ENCODE results near the gene MMP20. TPM values are rescaled to one million over a fixed set of nuclear protein-coding genes. Genes with fewer than 3 reads are reported as not detected.

Gene MMP20
- total RNA-seq, 1 experiment from 2014 or later, result not detected

DNA sequence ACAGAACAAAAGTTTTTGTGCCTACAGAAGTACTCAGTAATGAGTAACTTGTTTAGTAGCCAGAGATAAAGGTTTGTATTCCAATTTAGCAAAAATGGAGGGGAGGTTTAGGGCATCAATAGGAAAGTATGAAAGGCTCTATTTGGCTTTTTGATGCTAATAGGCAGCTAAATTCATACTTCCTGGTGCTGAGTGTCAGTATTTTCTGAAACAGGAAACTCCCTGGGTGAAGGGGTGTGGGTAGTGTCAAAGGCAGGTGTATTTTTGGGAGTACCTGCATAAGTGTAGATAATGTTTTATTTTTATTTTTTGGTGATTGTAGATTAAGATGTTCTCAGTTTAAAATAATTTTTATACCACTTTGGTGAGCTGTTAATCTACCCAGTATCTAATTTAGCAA lies 65.3 kb downstream of the MMP20 start:
- Mint-ChIP-seq H3K36me3 (0 out of 2 replicates have a peak, but pooled peaks cover under 1% of the 10 kb centered on the region), H3K4me3 (no peak overlapping the region), H3K27ac (no peak overlapping the region), H3K9me3 (no peaks in the 10 kb centered on the region; the same call in 1 of the 2 replicates), H3K4me1 (peaks cover 41% of the 10 kb centered on the region), H3K27me3 (ENCODE audit: low read depth) (peaks cover 6% of the 10 kb centered on the region; the same call in 1 of the 2 replicates)
- no peak for DNase-seq (ENCODE audit: low spot score)
- ATAC-seq, result no peak; the same call in 1 of the 2 replicates
- POLR2A ChIA-PET, result no interaction called here
- CTCF ChIA-PET, result interaction anchor here (0.9 kb wide), 1 partner anchor 53 kb away, joined by 3 read pairs; no protein-coding TSS in a partner anchor
- TF ChIP-seq GRHL2 (CRISPR knock-in tag; IDR thresholded peaks at IDR 0.05; ENCODE audit: insufficient replicate concordance, severe bottlenecking) (no peak), CREB1 (CRISPR knock-in tag; IDR thresholded peaks at IDR 0.05) (no peak), NFYB (CRISPR knock-in tag; conservative IDR thresholded peaks at IDR 0.05; ENCODE audit: low read depth) (no peak), KAT7 (CRISPR knock-in tag; IDR thresholded peaks at IDR 0.05; ENCODE audit: borderline replicate concordance) (no peak), NR2C2 (CRISPR knock-in tag; IDR thresholded peaks at IDR 0.05) (no peak), CREM (CRISPR knock-in tag; IDR thresholded peaks at IDR 0.05) (no peak), MXD4 (CRISPR knock-in tag; IDR thresholded peaks at IDR 0.05; ENCODE audit: borderline replicate concordance) (no peak), ZNF263 (CRISPR knock-in tag; IDR thresholded peaks at IDR 0.05; ENCODE audit: low read depth) (no peak)
- TF ChIP-seq, protein P1, sequence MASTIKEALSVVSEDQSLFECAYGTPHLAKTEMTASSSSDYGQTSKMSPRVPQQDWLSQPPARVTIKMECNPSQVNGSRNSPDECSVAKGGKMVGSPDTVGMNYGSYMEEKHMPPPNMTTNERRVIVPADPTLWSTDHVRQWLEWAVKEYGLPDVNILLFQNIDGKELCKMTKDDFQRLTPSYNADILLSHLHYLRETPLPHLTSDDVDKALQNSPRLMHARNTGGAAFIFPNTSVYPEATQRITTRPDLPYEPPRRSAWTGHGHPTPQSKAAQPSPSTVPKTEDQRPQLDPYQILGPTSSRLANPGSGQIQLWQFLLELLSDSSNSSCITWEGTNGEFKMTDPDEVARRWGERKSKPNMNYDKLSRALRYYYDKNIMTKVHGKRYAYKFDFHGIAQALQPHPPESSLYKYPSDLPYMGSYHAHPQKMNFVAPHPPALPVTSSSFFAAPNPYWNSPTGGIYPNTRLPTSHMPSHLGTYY (CRISPR knock-in tag; IDR thresholded peaks at IDR 0.05), result no peak
- TF ChIP-seq, protein P2, sequence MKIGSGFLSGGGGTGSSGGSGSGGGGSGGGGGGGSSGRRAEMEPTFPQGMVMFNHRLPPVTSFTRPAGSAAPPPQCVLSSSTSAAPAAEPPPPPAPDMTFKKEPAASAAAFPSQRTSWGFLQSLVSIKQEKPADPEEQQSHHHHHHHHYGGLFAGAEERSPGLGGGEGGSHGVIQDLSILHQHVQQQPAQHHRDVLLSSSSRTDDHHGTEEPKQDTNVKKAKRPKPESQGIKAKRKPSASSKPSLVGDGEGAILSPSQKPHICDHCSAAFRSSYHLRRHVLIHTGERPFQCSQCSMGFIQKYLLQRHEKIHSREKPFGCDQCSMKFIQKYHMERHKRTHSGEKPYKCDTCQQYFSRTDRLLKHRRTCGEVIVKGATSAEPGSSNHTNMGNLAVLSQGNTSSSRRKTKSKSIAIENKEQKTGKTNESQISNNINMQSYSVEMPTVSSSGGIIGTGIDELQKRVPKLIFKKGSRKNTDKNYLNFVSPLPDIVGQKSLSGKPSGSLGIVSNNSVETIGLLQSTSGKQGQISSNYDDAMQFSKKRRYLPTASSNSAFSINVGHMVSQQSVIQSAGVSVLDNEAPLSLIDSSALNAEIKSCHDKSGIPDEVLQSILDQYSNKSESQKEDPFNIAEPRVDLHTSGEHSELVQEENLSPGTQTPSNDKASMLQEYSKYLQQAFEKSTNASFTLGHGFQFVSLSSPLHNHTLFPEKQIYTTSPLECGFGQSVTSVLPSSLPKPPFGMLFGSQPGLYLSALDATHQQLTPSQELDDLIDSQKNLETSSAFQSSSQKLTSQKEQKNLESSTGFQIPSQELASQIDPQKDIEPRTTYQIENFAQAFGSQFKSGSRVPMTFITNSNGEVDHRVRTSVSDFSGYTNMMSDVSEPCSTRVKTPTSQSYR (CRISPR knock-in tag; IDR thresholded peaks at IDR 0.05), result no peak
- TF ChIP-seq, protein P3, sequence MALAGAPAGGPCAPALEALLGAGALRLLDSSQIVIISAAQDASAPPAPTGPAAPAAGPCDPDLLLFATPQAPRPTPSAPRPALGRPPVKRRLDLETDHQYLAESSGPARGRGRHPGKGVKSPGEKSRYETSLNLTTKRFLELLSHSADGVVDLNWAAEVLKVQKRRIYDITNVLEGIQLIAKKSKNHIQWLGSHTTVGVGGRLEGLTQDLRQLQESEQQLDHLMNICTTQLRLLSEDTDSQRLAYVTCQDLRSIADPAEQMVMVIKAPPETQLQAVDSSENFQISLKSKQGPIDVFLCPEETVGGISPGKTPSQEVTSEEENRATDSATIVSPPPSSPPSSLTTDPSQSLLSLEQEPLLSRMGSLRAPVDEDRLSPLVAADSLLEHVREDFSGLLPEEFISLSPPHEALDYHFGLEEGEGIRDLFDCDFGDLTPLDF (CRISPR knock-in tag; IDR thresholded peaks at IDR 0.05), result no peak
- TF ChIP-seq, protein P4, sequence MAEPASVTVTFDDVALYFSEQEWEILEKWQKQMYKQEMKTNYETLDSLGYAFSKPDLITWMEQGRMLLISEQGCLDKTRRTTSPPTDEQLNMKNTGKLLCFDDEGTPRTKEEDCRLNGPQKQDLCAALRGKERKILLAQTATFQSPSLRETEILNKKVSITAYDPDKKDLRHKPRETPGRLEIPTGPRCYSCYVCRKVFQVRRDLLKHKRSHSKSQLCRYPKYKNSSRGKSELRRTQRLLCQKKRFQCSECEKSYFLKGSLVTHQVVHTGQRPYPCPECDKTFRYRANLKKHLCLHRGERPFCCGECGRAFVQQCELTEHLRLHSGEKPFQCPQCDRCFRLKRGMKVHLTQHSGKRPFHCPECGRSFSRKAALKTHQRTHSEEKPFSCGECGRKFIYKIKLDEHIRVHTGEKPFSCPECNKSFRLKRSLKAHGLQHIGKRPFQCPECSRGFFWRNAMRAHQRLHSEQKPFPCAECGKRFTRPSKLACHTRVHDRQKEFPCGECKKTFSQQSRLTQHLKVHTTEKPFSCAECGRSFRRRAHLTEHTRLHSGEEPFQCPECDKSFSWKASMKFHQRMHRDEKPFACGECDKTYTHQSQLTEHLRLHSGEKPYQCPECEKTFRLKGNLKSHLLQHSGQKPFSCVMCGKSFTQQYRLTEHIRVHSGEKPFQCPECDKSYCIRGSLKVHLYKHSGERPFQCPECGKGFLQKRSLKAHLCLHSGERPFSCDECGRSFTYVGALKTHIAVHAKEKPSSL (CRISPR knock-in tag; conservative IDR thresholded peaks at IDR 0.05), result no peak
- TF ChIP-seq, protein P5, sequence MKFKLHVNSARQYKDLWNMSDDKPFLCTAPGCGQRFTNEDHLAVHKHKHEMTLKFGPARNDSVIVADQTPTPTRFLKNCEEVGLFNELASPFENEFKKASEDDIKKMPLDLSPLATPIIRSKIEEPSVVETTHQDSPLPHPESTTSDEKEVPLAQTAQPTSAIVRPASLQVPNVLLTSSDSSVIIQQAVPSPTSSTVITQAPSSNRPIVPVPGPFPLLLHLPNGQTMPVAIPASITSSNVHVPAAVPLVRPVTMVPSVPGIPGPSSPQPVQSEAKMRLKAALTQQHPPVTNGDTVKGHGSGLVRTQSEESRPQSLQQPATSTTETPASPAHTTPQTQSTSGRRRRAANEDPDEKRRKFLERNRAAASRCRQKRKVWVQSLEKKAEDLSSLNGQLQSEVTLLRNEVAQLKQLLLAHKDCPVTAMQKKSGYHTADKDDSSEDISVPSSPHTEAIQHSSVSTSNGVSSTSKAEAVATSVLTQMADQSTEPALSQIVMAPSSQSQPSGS (CRISPR knock-in tag; IDR thresholded peaks at IDR 0.05; ENCODE audit: borderline replicate concordance, low read depth), result no peak
- TF ChIP-seq, protein P6, sequence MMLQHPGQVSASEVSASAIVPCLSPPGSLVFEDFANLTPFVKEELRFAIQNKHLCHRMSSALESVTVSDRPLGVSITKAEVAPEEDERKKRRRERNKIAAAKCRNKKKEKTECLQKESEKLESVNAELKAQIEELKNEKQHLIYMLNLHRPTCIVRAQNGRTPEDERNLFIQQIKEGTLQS (CRISPR knock-in tag; conservative IDR thresholded peaks at IDR 0.05), result no peak
- TF ChIP-seq, protein P7, sequence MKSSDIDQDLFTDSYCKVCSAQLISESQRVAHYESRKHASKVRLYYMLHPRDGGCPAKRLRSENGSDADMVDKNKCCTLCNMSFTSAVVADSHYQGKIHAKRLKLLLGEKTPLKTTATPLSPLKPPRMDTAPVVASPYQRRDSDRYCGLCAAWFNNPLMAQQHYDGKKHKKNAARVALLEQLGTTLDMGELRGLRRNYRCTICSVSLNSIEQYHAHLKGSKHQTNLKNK (CRISPR knock-in tag; IDR thresholded peaks at IDR 0.05), result no peak
- TF ChIP-seq, protein P8, sequence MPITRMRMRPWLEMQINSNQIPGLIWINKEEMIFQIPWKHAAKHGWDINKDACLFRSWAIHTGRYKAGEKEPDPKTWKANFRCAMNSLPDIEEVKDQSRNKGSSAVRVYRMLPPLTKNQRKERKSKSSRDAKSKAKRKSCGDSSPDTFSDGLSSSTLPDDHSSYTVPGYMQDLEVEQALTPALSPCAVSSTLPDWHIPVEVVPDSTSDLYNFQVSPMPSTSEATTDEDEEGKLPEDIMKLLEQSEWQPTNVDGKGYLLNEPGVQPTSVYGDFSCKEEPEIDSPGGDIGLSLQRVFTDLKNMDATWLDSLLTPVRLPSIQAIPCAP (CRISPR knock-in tag; IDR thresholded peaks at IDR 0.05), result no peak
